Psoas muscle (tissue), 8 donors: ENCODE measurements around the gene PIGQ. TPM values are rescaled to one million over a fixed set of nuclear protein-coding genes. Genes with fewer than 3 reads are reported as not detected.

Experiments
- ATAC-seq, 4 donors: fragments of 200-7000 bp; cut with Tn5 transposase; one replicate each; pipeline ENCODE4 v1.9.1; 2020; ENCODE audit warnings: moderate library complexity in 3 of 4, mild to moderate bottlenecking in 2 of 4
- DNase-seq, 2 donors: peaks; one replicate each; pipeline ENCODE4 v3.0.0-alpha.2; 2020
- H3K27ac ChIP-seq: fragments of 200-600 bp; one replicate; pipeline ENCODE4 v1.8.0; 2022
- H3K27me3 ChIP-seq, 3 donors: fragments of 200-600 bp in 1 of 3; one replicate each; pipeline versions ENCODE4 v1.6.1 to v1.8.0; 2013 to 2022; ENCODE audit warnings: low read length in 2 of 3, mild to moderate bottlenecking in 2 of 3, moderate library complexity in 1 of 3; ENCODE audit not compliant: insufficient read depth in 3 of 3
- H3K36me3 ChIP-seq, 2 donors: fragments of 200-600 bp in 1 of 2; one replicate each; pipeline versions ENCODE4 v1.6.1 to v1.8.0; 2013 to 2022; ENCODE audit warnings: low read depth in 1 of 2, mild to moderate bottlenecking in 1 of 2, moderate library complexity in 1 of 2; ENCODE audit not compliant: insufficient read depth in 1 of 2
- H3K4me1 ChIP-seq: fragments of 200-600 bp; one replicate; pipeline ENCODE4 v1.8.0; 2022
- H3K4me3 ChIP-seq: fragments of 200-600 bp; one replicate; pipeline ENCODE4 v1.8.0; 2022; ENCODE audit warnings: mild to moderate bottlenecking
- H3K9me3 ChIP-seq: fragments of 200-600 bp; one replicate; pipeline ENCODE4 v1.8.0; 2022
- WGBS, 3 donors: extraction: QIAGEN DNeasy Blood & Tissue Kit; methylation state at CpG; one replicate each; pipeline versions ENCODE4 v1.1.6 to v1.1.7; 2013; 5-methylcytosine and 5-hydroxymethylcytosine counted together
- intact Hi-C, 2 donors: fragments of 100-400 bp; cut with DNase I; formaldehyde crosslinking; loops; one replicate each; pipeline versions ENCODE4 v1.11.0 to v1.14.2; 2022
- polyA plus RNA-seq, 3 donors: library from polyadenylated mRNA; stranded (reverse); fragments of 200-250 nt; gene quantifications; one replicate each; pipeline ENCODE4 v1.2.3, GENCODE V29; 2013
- total RNA-seq, 4 donors: library from RNA; stranded (reverse); fragmentation: NEBNext Ultra II Directional in 2 of 4; extraction: Animal tissue kit (Norgen Biotek cat#: 25700) in 2 of 4; gene quantifications; one replicate each; pipeline versions ENCODE4 v1.2.1 to v1.2.4, GENCODE V29; 2021 to 2023
- TF ChIP-seq, protein P1 (sequence below): fragments of 200-600 bp; IDR thresholded peaks from one replicate; pipeline ENCODE4 v1.8.0; 2022; ENCODE audit warnings: antibody characterized with exemption
- donor health status: healthy with polysubstance abuse.
- donor health status: DM: no; HTN: no; CAD: no; lungs with moderate emphysema.
- donor health status: Bipolar disorder and iron deficiency.
- donor health status: healthy.
- donor health status: DM: yes; HTN: yes; CAD: no.
- donor health status: DM: no; HTN: no; CAD: no.
- donor health status: DM: no; HTN: no; CAD: no.
- donor health status: DM: yes; HTN: yes; CAD: no.

The PIGQ gene
- total and polyA plus RNA-seq, 7 donors, result 18.3 to 39.9 (median 26.3) TPM

DNA sequence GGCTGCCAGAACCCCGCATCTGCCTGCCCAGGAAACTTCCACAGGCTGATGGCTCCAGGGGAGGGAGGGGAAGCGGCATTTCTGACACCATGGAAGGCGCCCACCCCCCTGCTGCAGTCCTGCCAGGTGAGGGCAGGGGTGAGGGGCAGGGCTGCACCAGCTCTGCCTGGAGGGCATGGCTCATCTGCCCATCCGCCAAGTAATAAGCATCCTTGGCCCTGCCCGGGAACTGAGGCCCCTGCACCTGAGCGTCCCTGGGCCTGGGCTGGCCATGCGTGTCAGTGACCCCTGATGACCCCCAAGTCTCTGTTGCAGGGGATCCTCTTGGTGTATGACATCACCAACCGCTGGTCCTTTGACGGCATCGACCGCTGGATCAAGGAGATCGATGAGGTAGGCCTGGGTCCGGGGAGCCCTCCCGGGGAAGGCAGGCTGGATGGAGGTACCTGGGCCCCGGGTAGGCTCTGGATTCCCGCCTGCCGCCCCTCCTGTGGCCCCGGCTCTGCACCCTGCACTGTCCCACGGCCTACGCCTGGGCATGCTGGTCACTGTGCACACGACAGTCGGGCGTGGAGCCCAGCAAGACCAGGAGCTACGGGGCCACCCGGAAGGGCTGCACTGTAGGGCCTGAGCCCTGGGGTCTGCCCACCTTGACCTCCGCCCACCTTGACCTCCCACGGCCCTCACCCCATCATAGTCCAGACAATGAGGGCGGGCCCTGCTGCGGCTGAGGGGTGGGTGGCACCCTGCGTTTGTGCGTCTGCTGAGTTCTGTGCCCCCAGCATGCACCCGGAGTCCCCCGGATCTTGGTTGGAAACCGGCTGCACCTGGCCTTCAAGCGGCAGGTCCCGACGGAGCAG is 55.6 kb downstream of the PIGQ start:
- TF ChIP-seq, protein P1, sequence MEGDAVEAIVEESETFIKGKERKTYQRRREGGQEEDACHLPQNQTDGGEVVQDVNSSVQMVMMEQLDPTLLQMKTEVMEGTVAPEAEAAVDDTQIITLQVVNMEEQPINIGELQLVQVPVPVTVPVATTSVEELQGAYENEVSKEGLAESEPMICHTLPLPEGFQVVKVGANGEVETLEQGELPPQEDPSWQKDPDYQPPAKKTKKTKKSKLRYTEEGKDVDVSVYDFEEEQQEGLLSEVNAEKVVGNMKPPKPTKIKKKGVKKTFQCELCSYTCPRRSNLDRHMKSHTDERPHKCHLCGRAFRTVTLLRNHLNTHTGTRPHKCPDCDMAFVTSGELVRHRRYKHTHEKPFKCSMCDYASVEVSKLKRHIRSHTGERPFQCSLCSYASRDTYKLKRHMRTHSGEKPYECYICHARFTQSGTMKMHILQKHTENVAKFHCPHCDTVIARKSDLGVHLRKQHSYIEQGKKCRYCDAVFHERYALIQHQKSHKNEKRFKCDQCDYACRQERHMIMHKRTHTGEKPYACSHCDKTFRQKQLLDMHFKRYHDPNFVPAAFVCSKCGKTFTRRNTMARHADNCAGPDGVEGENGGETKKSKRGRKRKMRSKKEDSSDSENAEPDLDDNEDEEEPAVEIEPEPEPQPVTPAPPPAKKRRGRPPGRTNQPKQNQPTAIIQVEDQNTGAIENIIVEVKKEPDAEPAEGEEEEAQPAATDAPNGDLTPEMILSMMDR, result no peak
- WGBS, 3 donors, result 92 to 95% (median 94%) methylated on average over 35 to 37 of the region's 37 CpGs
- intact Hi-C loops, result loop anchor here in 1 of 2 donors (5.0 kb wide), 1 partner anchor 33 kb away; the partner anchor contains the start of gene RAB40C
- H3K36me3 ChIP-seq, result peaks cover 0 to 33% of the 10 kb centered on the region in 2 donors
- ATAC-seq (no peak), DNase-seq (peak in 1 of 2 donors; percentile 45)
- H3K27ac ChIP-seq, result no peak overlapping the region
- H3K4me3 ChIP-seq, result no peak overlapping the region
- no peaks in the 10 kb centered on the region for H3K27me3 ChIP-seq
- no peaks in the 10 kb centered on the region for H3K9me3 ChIP-seq
- peaks cover 16% of the 10 kb centered on the region for H3K4me1 ChIP-seq

DNA sequence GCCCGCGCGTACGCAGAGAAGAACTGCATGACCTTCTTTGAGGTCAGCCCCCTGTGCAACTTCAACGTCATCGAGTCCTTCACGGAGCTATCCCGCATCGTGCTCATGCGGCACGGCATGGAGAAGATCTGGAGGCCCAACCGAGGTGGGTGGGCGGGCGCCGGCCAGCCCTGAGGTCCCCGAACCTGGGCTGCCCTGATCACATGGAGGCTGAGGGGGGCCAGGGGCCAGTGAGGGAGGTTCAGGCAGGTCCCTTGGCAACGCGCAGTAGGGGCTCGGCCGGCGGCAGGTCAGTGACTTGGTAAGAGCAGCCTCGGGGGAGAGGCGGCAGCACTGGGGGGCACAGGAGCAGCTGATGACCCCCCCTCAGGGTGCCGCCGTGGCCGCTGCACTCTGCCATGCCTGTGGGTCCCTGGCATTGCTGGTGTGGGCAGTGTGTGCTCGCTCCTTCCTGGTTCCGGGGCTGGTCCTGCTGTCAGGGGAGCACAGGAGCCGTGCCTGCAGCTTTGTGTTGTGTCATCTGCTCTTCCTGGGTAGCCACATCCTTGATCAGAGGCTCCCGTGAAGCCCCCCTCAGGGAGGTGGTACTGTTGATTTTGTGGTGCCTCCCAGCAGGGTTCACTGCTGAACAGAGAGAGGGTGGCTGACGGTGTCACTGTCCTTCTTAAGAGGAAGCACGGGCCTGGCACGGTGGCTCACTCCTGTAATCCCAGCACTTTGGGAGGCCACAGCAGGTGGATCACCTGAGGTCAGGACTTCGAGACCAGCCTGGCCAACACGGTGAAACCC is 56.4 kb downstream of the PIGQ start:
- no peaks in the 10 kb centered on the region for H3K27me3 ChIP-seq
- intact Hi-C loops, result loop anchor here in 1 of 2 donors (5.0 kb wide), 1 partner anchor 34 kb away; the partner anchor contains the start of gene RAB40C
- peak overlapping the region; percentile 68 for H3K27ac ChIP-seq
- no peaks in the 10 kb centered on the region for H3K9me3 ChIP-seq
- TF ChIP-seq, protein P1, result no peak
- H3K36me3 ChIP-seq, result peaks cover 0 to 33% of the 10 kb centered on the region in 2 donors
- no peak for ATAC-seq
- DNase-seq, result peak in 1 of 2 donors; percentile 13
- H3K4me1 ChIP-seq, result peaks cover 24% of the 10 kb centered on the region
- 92 to 95% (median 94%) methylated on average over 24 to 35 of the region's 35 CpGs for WGBS, 3 donors
- no peak overlapping the region for H3K4me3 ChIP-seq

DNA sequence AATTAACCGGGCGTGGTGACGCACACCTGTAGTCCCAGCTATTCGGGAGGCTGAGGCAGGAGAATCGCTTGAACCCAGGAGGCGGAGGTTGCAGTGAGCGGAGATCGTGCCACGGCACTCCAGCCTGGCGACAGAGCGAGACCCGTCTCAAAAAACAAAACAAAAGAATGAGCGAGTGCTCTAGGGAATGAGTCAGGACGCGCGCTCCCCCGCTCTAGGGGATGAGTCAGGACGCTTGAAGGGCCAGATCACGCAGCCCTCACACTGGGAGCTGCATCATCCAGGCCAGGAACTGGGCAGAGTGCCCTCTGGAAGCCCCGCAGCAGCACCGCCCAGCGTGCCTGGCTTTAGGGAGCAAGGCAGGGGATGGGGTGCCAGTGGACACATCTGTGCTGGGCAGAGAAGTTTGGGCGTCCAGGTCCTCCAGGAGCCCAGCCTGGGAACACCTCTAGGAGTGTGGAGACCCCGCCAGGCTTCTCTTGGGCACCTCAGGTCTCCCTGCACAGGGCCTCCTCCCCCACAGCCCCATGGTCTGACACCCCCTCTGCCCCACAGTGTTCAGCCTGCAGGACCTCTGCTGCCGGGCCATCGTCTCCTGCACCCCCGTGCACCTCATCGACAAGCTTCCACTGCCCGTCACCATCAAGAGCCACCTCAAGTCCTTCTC is 57.2 kb downstream of the PIGQ start:
- intact Hi-C loops, result loop anchor here in 1 of 2 donors (5.0 kb wide), 1 partner anchor 35 kb away; the partner anchor contains the start of gene RAB40C
- Histone ChIP-seq H3K27me3 (no peaks in the 10 kb centered on the region), H3K9me3 (no peaks in the 10 kb centered on the region), H3K36me3 (peaks cover 0 to 33% of the 10 kb centered on the region in 2 donors), H3K4me1 (peaks cover 25% of the 10 kb centered on the region), H3K27ac (peak overlapping the region; percentile 68), H3K4me3 (no peak overlapping the region)
- peak; percentile 74 to 80 for DNase-seq
- TF ChIP-seq, protein P1, result no peak
- 71 to 77% (median 74%) methylated on average over 29 of the region's 29 CpGs for WGBS, 3 donors
- peak; percentile 68 to 87 (median 76) for ATAC-seq

DNA sequence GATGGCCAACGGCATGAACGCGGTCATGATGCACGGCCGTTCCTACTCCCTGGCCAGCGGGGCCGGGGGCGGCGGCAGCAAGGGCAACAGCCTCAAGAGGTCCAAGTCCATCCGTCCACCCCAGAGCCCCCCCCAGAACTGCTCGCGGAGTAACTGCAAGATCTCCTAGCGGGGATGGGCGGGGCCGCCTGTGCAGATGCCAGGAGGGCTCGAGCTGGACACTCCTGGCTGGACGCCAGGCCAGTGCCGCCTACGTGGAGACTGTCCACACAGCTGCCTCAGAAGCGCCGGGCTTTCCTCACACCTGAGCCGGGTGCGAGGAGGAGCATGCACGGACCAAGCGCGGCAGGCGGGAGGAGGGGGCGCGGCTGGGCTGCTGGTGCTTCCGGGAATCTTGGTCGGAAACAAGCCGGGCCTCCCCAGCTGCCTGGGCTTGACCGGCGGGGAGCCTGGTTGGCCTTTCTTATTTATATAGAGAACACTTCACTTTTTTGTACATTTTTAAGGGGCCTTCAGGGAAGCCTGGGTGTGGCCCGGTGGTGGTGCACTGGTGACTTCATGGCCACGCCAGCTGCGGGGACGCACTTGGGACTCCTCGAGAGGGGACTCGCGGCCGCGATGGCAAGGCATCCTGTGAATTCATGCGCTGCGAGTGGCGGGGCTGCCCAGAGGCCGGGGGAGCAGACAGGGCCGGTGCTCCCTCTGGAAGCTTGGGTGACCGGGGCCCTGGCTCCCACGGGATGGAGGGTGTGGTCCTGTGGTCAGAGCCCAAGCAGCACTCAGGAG is 57.9 kb downstream of the PIGQ start:
- H3K4me1 ChIP-seq, result peaks cover 25% of the 10 kb centered on the region
- TF ChIP-seq, protein P1, result no peak
- DNase-seq, result peak; percentile 59 to 89
- intact Hi-C loops, result loop anchor here in 1 of 2 donors (5.0 kb wide), 1 partner anchor 35 kb away; the partner anchor contains the start of gene RAB40C
- ATAC-seq, result peak; percentile 63 to 78 (median 73)
- H3K27ac ChIP-seq, result peak overlapping the region; percentile 68
- H3K36me3 ChIP-seq, result peaks cover 0 to 33% of the 10 kb centered on the region in 2 donors
- H3K27me3 ChIP-seq, result no peaks in the 10 kb centered on the region
- H3K9me3 ChIP-seq, result no peaks in the 10 kb centered on the region
- 56 to 73% (median 58%) methylated on average over 48 to 50 of the region's 50 CpGs for WGBS, 3 donors
- no peak overlapping the region for H3K4me3 ChIP-seq
